H1 (cell line): ENCODE measurements around the gene TRAPPC3. TPM values are rescaled to one million over a fixed set of nuclear protein-coding genes. Genes with fewer than 3 reads are reported as not detected.

Experiments used
- CTCF ChIA-PET: fragments of 300-600 bp; sonication (Branson Sonifier 250); formaldehyde crosslinking; loops from one replicate; lab custom pipeline; 2021; ENCODE audit not compliant: partially characterized antibody; lab: Charles Lee
- POLR2A ChIA-PET: fragments of 300-600 bp; sonication (Branson Sonifier 250); formaldehyde crosslinking; loops from one replicate; lab custom pipeline; 2021; ENCODE audit warnings: inconsistent platforms; ENCODE audit not compliant: partially characterized antibody; lab: Charles Lee
- DNase-seq, 2 experiments: peaks; one replicate each; pipeline versions ENCODE4 v3.0.0 to v3.0.0-alpha.2; 2010 to 2022; ENCODE audit warnings: low spot score in 2 of 2, low read depth in 1 of 2, mixed read lengths in 1 of 2
- FAIRE-seq: peaks from 2 replicates; lab custom pipeline; 2011; peaks lifted over from hg19 to GRCh38; lab: Jason Lieb, UNC
- H2AFZ ChIP-seq: 2 replicates; pipeline ENCODE4 v1.8.1; 2012; ENCODE audit warnings: low read length, inconsistent platforms
- H2AK5ac ChIP-seq: 2 replicates; pipeline ENCODE4 v1.6.1; 2013; ENCODE audit warnings: low read depth, low read length
- H2BK120ac ChIP-seq: replicated peaks from 2 replicates; pipeline ENCODE3; 2013; ENCODE audit warnings: low read depth, low read length, inconsistent platforms
- H2BK12ac ChIP-seq: 2 replicates; pipeline ENCODE4 v1.6.1; 2013; ENCODE audit warnings: low read depth, low read length
- H2BK15ac ChIP-seq: 2 replicates; pipeline ENCODE4 v1.6.1; 2013; ENCODE audit warnings: low read length
- H2BK20ac ChIP-seq: 2 replicates; pipeline ENCODE4 v1.6.1; 2013; ENCODE audit warnings: low read length
- H2BK5ac ChIP-seq: 2 replicates; pipeline ENCODE4 v1.6.1; 2013; ENCODE audit warnings: low read depth, low read length
- H3K14ac ChIP-seq: 2 replicates; pipeline ENCODE4 v1.6.1; 2013; ENCODE audit warnings: inconsistent platforms; ENCODE audit not compliant: insufficient read length
- H3K18ac ChIP-seq: 2 replicates; pipeline ENCODE4 v1.6.1; 2013; ENCODE audit warnings: low read length; ENCODE audit errors: extremely low read depth
- H3K23ac ChIP-seq: 2 replicates; pipeline ENCODE4 v1.6.1; 2013; ENCODE audit warnings: inconsistent platforms; ENCODE audit not compliant: insufficient read length
- H3K23me2 ChIP-seq: 2 replicates; pipeline ENCODE4 v1.6.1; 2013; ENCODE audit warnings: low read depth, low read length
- H3K27ac ChIP-seq: 2 replicates; pipeline ENCODE4 v1.6.1; 2011; ENCODE audit warnings: low read depth, low read length, inconsistent platforms
- H3K27me3 ChIP-seq, 4 experiments: replicated peaks in 1 of 4; 1 replicate in 1 of 4; 2 replicates in 3 of 4; pipeline versions ENCODE4 v1.6.1 to v1.8.1; 2011 to 2013; ENCODE audit warnings: low read length in 3 of 4, mild to moderate bottlenecking in 3 of 4, inconsistent platforms in 2 of 4, mixed read lengths in 2 of 4, moderate library complexity in 1 of 4; ENCODE audit not compliant: control insufficient read depth in 3 of 4, insufficient read depth in 3 of 4; ENCODE audit errors: extremely low read depth in 1 of 4
- H3K36me3 ChIP-seq, 4 experiments: 2 replicates each; pipeline versions ENCODE4 v1.6.1 to v1.8.1; 2011 to 2013; ENCODE audit warnings: mild to moderate bottlenecking in 4 of 4, low read length in 3 of 4, moderate library complexity in 2 of 4, control low read depth in 1 of 4, inconsistent platforms in 1 of 4; ENCODE audit not compliant: insufficient read depth in 4 of 4, control insufficient read depth in 2 of 4
- H3K4ac ChIP-seq: replicated peaks from 2 replicates; pipeline ENCODE3; 2013; ENCODE audit warnings: low read length, low read depth, mixed read lengths, inconsistent platforms; ENCODE audit not compliant: insufficient read length
- H3K4me1 ChIP-seq, 4 experiments: replicated peaks in 1 of 4; 1 replicate in 1 of 4; 2 replicates in 3 of 4; pipeline versions ENCODE4 v1.6.1 to v1.8.1; 2011 to 2013; ENCODE audit warnings: low read length in 3 of 4, inconsistent platforms in 2 of 4, mixed read lengths in 1 of 4; ENCODE audit not compliant: insufficient read depth in 4 of 4, control insufficient read depth in 3 of 4
- H3K4me2 ChIP-seq, 2 experiments: 2 replicates each; pipeline versions ENCODE4 v1.6.1 to v1.8.1; 2011 to 2013; ENCODE audit warnings: low read depth in 2 of 2, low read length in 2 of 2, control low read depth in 1 of 2, inconsistent platforms in 1 of 2, mild to moderate bottlenecking in 1 of 2; ENCODE audit not compliant: insufficient read depth in 1 of 2
- H3K4me3 ChIP-seq, 4 experiments: fragments of 200-600, 300-600 bp in 1 of 4; sonication (generic), shearing (Covaris generic), sonication (Bioruptor Twin) in 1 of 4; 2 replicates each; pipeline versions ENCODE4 v1.5.1 to v1.8.1; 2011 to 2016; ENCODE audit warnings: low read length in 4 of 4, low read depth in 3 of 4, control low read depth in 2 of 4, inconsistent platforms in 2 of 4, mild to moderate bottlenecking in 2 of 4, mixed read lengths in 1 of 4, moderate library complexity in 1 of 4; ENCODE audit not compliant: insufficient read depth in 2 of 4; ENCODE audit errors: extremely low read depth in 1 of 4
- H3K56ac ChIP-seq: replicated peaks from 2 replicates; pipeline ENCODE3; 2013; ENCODE audit warnings: low read depth, mild to moderate bottlenecking, mixed read lengths, low read length, inconsistent platforms; ENCODE audit not compliant: insufficient read length
- H3K79me1 ChIP-seq: 2 replicates; pipeline ENCODE4 v1.6.1; 2013; ENCODE audit warnings: low read depth, low read length, control low read depth
- H3K79me2 ChIP-seq, 2 experiments: 2 replicates each; pipeline versions ENCODE4 v1.6.1 to v1.8.1; 2012 to 2013; ENCODE audit warnings: low read length in 2 of 2, mild to moderate bottlenecking in 2 of 2, inconsistent platforms in 1 of 2; ENCODE audit not compliant: insufficient read depth in 2 of 2, control insufficient read depth in 1 of 2
- H3K9ac ChIP-seq, 4 experiments: replicated peaks in 1 of 4; 1 replicate in 1 of 4; 2 replicates in 3 of 4; pipeline versions ENCODE4 v1.6.1 to v1.8.1; 2011 to 2013; ENCODE audit warnings: low read depth in 3 of 4, low read length in 3 of 4, control low read depth in 2 of 4, mild to moderate bottlenecking in 2 of 4, moderate library complexity in 2 of 4, inconsistent platforms in 1 of 4; ENCODE audit errors: extremely low read depth in 1 of 4
- H3K9me3 ChIP-seq, 2 experiments: 2 replicates each; pipeline versions ENCODE4 v1.6.1 to v1.8.1; 2012 to 2013; ENCODE audit warnings: mild to moderate bottlenecking in 2 of 2, moderate library complexity in 2 of 2, control low read depth in 1 of 2, inconsistent platforms in 1 of 2, low read depth in 1 of 2, low read length in 1 of 2, mixed read lengths in 1 of 2; ENCODE audit not compliant: insufficient read depth in 2 of 2
- H4K20me1 ChIP-seq, 2 experiments: replicated peaks in 1 of 2; 2 replicates each; pipeline versions ENCODE3 to v1.8.1; 2011 to 2013; ENCODE audit warnings: inconsistent platforms in 2 of 2, low read length in 2 of 2, mild to moderate bottlenecking in 1 of 2; ENCODE audit not compliant: insufficient read depth in 2 of 2, control insufficient read depth in 1 of 2
- H4K5ac ChIP-seq: 2 replicates; pipeline ENCODE4 v1.6.1; 2013; ENCODE audit warnings: low read length, low read depth, mixed read lengths, inconsistent platforms; ENCODE audit not compliant: insufficient read length
- H4K8ac ChIP-seq: 2 replicates; pipeline ENCODE4 v1.8.0; 2013; ENCODE audit warnings: mild to moderate bottlenecking, moderate library complexity, low read length, inconsistent platforms; ENCODE audit not compliant: insufficient read depth; ENCODE audit errors: extremely low read depth
- H4K91ac ChIP-seq: replicated peaks from 2 replicates; pipeline ENCODE3; 2013; ENCODE audit warnings: low read length, mixed read lengths, inconsistent platforms; ENCODE audit not compliant: insufficient read length
- JUN ChIP-seq: IDR thresholded peaks from 2 replicates; pipeline ENCODE4 v1.6.1; 2011; ENCODE audit warnings: low read depth, mild to moderate bottlenecking, improper control_type of control experiment, low read length
- SRF ChIP-seq: IDR thresholded peaks from 2 replicates; pipeline ENCODE4 v1.6.1; 2011; ENCODE audit warnings: mild to moderate bottlenecking, low read depth, low read length, moderate library complexity
- TAF7 ChIP-seq: optimal IDR thresholded peaks from 2 replicates; pipeline ENCODE3; 2011; ENCODE audit warnings: low read depth, mild to moderate bottlenecking, inconsistent platforms, low read length, moderate library complexity, borderline replicate concordance
- WGBS, 2 experiments: shearing (Covaris generic) in 1 of 2; methylation state at CpG; one replicate each; pipeline versions ENCODE4 v1.1.6 to v1.1.7; 2013 to 2015; ENCODE audit warnings: low lambda C conversion rate in 2 of 2, mixed read lengths in 2 of 2, inconsistent platforms in 1 of 2, low coverage in 1 of 2, missing lambda C conversion rate in 1 of 2; ENCODE audit not compliant: insufficient replicate concordance in 2 of 2, insufficient coverage in 1 of 2, insufficient read length in 1 of 2; ENCODE audit errors: extremely low coverage in 1 of 2, missing lambda C conversion rate in 1 of 2; 5-methylcytosine and 5-hydroxymethylcytosine counted together
- polyA plus RNA-seq, 7 experiments: library from polyadenylated mRNA; depleted of rRNA in 3 of 7; stranded (reverse) in 5 of 7; unstranded in 2 of 7; fragments of >200 nt in 5 of 7; fragments of 200-250 nt in 2 of 7; gene quantifications; 1 replicate in 5 of 7; 2 replicates in 1 of 7; 4 replicates in 1 of 7; pipeline versions ENCODE4 v1.2.1 to v1.2.3, GENCODE V29; 2011 to 2013; ENCODE audit warnings: missing spikeins in 2 of 7, mixed read lengths in 2 of 7
- total RNA-seq: library from RNA; stranded (reverse); fragmentation: NEBNext Ultra II Directional; extraction: Animal tissue kit (Norgen Biotek cat#: 25700); gene quantifications from 2 replicates; pipeline ENCODE4 v1.2.1, GENCODE V29; 2021
- TF ChIP-seq, protein P1 (sequence below), 3 experiments: IDR thresholded peaks; 1 replicate in 2 of 3; 2 replicates in 1 of 3; pipeline versions ENCODE4 v1.5.1 to v1.6.1; 2011; ENCODE audit warnings: low read length in 3 of 3, mild to moderate bottlenecking in 3 of 3, inconsistent platforms in 2 of 3, low read depth in 1 of 3, moderate library complexity in 1 of 3; ENCODE audit not compliant: insufficient read depth in 1 of 3; ENCODE audit errors: control extremely low read depth in 1 of 3

TRAPPC3 gene
- total and polyA plus RNA-seq, 2 of the 8 experiments (the other 6 are each of a cell fraction or from before 2014, with no cell fraction given), result 47.8 to 51.0 TPM

DNA sequence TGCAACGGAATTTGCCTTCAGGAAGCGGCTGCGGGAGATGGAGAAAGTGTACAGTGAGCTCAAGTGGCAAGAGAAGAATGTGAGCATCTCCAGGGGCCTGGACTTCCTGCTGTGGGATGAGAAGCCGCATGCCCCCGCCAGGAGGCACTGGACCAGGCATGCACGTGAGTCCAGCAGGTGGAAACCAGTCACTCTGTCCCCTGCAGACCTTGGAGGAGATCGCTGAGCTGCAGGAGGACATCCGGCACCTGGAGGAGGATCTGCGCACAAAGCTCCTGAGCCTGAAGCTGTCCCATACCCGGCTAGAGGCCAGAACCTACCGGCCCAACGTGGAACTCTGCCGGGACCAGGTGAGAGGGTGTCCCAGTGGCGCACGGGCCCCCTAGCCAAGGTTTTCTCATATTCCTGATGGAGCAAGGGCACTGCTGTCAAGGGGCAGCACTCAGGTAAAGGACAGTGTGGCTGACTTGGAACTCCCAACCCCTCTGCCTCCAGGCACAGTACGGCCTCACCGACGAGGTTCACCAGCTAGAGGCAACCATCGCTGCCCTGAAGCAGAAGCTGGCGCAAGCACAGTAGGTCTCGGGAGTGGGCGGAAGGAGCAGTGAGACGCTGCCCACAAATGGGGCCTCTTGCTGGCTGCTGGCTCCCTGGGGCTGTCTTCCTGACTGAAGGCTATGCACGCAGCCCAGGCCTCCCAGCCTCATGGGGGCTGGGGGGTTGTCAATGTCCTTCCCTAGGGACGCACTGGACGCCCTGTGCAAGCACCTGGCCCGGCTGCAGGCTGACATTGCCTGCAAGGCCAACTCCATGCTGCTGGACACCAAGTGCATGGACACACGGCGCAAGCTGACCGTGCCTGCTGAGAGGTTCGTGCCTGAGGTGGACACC, 61.8 kb downstream of the TRAPPC3 start:
- FAIRE-seq (no peak), DNase-seq (no peak)
- no peaks in the 10 kb centered on the region for H3K9me3 ChIP-seq
- H4K20me1 ChIP-seq, result peaks cover 0 to 8% of the 10 kb centered on the region in 2 experiments
- H3K36me3 ChIP-seq, result peaks cover 7 to 15% (median 11%) of the 10 kb centered on the region in 4 experiments; a peak in 7 of 8 replicates
- no peak overlapping the region for H2AK5ac ChIP-seq
- H3K4me3 ChIP-seq, result no peak overlapping the region
- peaks cover 5% of the 10 kb centered on the region; the same call in 1 of the 2 replicates for H3K79me1 ChIP-seq
- no peak overlapping the region for H2BK20ac ChIP-seq
- peaks cover 0 to 18% (median 12%) of the 10 kb centered on the region in 4 experiments; a peak in 5 of 7 replicates for H3K4me1 ChIP-seq
- H4K91ac ChIP-seq, result no peak overlapping the region
- no peak overlapping the region for H2AFZ ChIP-seq
- no peak overlapping the region for H3K27ac ChIP-seq
- 0 out of 2 replicates have a peak overlapping the region, but pooled peaks have one; percentile 63 for H2BK5ac ChIP-seq
- 93% methylated on average over 28 of the region's 31 CpGs; no CpG with 5 or more reads in 1 of the 2 experiments for WGBS, 2 experiments
- H4K5ac ChIP-seq, result no peak overlapping the region
- ChIA-PET POLR2A (interaction anchor here (0.6 to 2.4 kb wide), 7 partner anchors 8 to 236 kb away, joined by 3 to 9 read pairs (median 5); partner anchors contain the start of genes AGO3, EVA1B and MAP7D1), CTCF (interaction anchor here (0.6 to 4.0 kb wide), 16 partner anchors 9 to 255 kb away, joined by 3 to 38 read pairs (median 3); partner anchors contain the start of gene AGO3)
- no peak overlapping the region for H3K9ac ChIP-seq
- H4K8ac ChIP-seq, result peak overlapping the region; percentile 84; the same call in 1 of the 2 replicates
- no peak for TF ChIP-seq SRF
- TF ChIP-seq JUN, result no peak
- no peak for TF ChIP-seq TAF7
- TF ChIP-seq, protein P1, sequence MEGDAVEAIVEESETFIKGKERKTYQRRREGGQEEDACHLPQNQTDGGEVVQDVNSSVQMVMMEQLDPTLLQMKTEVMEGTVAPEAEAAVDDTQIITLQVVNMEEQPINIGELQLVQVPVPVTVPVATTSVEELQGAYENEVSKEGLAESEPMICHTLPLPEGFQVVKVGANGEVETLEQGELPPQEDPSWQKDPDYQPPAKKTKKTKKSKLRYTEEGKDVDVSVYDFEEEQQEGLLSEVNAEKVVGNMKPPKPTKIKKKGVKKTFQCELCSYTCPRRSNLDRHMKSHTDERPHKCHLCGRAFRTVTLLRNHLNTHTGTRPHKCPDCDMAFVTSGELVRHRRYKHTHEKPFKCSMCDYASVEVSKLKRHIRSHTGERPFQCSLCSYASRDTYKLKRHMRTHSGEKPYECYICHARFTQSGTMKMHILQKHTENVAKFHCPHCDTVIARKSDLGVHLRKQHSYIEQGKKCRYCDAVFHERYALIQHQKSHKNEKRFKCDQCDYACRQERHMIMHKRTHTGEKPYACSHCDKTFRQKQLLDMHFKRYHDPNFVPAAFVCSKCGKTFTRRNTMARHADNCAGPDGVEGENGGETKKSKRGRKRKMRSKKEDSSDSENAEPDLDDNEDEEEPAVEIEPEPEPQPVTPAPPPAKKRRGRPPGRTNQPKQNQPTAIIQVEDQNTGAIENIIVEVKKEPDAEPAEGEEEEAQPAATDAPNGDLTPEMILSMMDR (IDR thresholded peaks at IDR 0.05; ENCODE audit: control extremely low read depth in 1 of 3, insufficient read depth in 1 of 3, low read depth in 1 of 3, low read length in 3 of 3), result peak in 1 of 3 experiments; percentile 22; a peak in 1 of 4 replicates
- peaks cover 0 to 3% (median 0%) of the 10 kb centered on the region in 4 experiments; a peak in 2 of 7 replicates for H3K27me3 ChIP-seq
- peak overlapping the region; percentile 88; the same call in 1 of the 2 replicates for H2BK15ac ChIP-seq
- peaks cover 12% of the 10 kb centered on the region; the same call in 1 of the 2 replicates for H3K23me2 ChIP-seq
- no peak overlapping the region for H3K56ac ChIP-seq
- no peak overlapping the region for H3K18ac ChIP-seq
- H3K14ac ChIP-seq, result no peak overlapping the region
- no peak overlapping the region for H3K23ac ChIP-seq
- H2BK120ac ChIP-seq, result no peak overlapping the region
- peak overlapping the region; percentile 27; the same call in 1 of the 2 replicates for H2BK12ac ChIP-seq
- H3K4ac ChIP-seq, result peak overlapping the region; percentile 71
- peaks cover 0 to 15% of the 10 kb centered on the region in 2 experiments; a peak in 2 of 4 replicates for H3K79me2 ChIP-seq
- H3K4me2 ChIP-seq, result 0 out of 4 replicates have a peak overlapping the region, but pooled peaks of 1 of the 2 experiments have one; percentile 2
